Neural crest cell (in vitro differentiated cells): Measurements from ENCODE around the gene DIS3L2. TPM values are rescaled to one million over a fixed set of nuclear protein-coding genes. Genes with fewer than 3 reads are reported as not detected.

Experiments
- DNase-seq: peaks from one replicate; pipeline ENCODE4 v3.0.0; 2021; ENCODE audit warnings: low read depth, mixed read lengths, low spot score
- H3K27ac Mint-ChIP-seq: one replicate; pipeline ENCODE4 v1.8.0; 2021; ENCODE audit warnings: mild to moderate bottlenecking, mixed read lengths; ENCODE audit not compliant: unreplicated experiment
- H3K27me3 Mint-ChIP-seq: 2 replicates; pipeline ENCODE4 v1.8.0; 2021; ENCODE audit warnings: low read depth, mild to moderate bottlenecking, mixed read lengths
- H3K36me3 Mint-ChIP-seq: 2 replicates; pipeline ENCODE4 v1.8.0; 2021; ENCODE audit warnings: low read depth, mild to moderate bottlenecking, mixed read lengths
- H3K4me1 Mint-ChIP-seq: 2 replicates; pipeline ENCODE4 v1.8.0; 2021; ENCODE audit warnings: mixed read lengths
- H3K4me3 Mint-ChIP-seq: one replicate; pipeline ENCODE4 v1.8.0; 2021; ENCODE audit warnings: mild to moderate bottlenecking, mixed read lengths
- H3K9me3 Mint-ChIP-seq: 2 replicates; pipeline ENCODE4 v1.8.0; 2021; ENCODE audit warnings: mixed read lengths
- total RNA-seq: library from RNA; stranded (reverse); gene quantifications from 2 replicates; pipeline ENCODE4 v1.2.1, GENCODE V29; 2021
- TF ChIP-seq, protein P1 (sequence below): fragments of 200-600 bp; sonication (generic); conservative IDR thresholded peaks from 2 replicates; pipeline ENCODE4 v1.5.0; 2021; ENCODE audit warnings: antibody characterized with exemption, mild to moderate bottlenecking

DIS3L2 gene
- total RNA-seq, 1 donor from 2014 or later = 51.9 TPM

GRCh38 chr2:232018181-232018580, 56.7 kb downstream of the DIS3L2 start:
- DNase-seq = no peak
- no peaks in the 10 kb centered on the region for H3K27me3 Mint-ChIP-seq
- peaks cover 14% of the 10 kb centered on the region for H3K36me3 Mint-ChIP-seq
- H3K9me3 Mint-ChIP-seq = no peaks in the 10 kb centered on the region
- no peak overlapping the region for H3K27ac Mint-ChIP-seq
- TF ChIP-seq, protein P1, sequence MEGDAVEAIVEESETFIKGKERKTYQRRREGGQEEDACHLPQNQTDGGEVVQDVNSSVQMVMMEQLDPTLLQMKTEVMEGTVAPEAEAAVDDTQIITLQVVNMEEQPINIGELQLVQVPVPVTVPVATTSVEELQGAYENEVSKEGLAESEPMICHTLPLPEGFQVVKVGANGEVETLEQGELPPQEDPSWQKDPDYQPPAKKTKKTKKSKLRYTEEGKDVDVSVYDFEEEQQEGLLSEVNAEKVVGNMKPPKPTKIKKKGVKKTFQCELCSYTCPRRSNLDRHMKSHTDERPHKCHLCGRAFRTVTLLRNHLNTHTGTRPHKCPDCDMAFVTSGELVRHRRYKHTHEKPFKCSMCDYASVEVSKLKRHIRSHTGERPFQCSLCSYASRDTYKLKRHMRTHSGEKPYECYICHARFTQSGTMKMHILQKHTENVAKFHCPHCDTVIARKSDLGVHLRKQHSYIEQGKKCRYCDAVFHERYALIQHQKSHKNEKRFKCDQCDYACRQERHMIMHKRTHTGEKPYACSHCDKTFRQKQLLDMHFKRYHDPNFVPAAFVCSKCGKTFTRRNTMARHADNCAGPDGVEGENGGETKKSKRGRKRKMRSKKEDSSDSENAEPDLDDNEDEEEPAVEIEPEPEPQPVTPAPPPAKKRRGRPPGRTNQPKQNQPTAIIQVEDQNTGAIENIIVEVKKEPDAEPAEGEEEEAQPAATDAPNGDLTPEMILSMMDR = no peak
- no peaks in the 10 kb centered on the region for H3K4me1 Mint-ChIP-seq
- no peak overlapping the region for H3K4me3 Mint-ChIP-seq

GRCh38 chr2:232022718-232023117, 61.2 kb downstream of the DIS3L2 start:
- DNase-seq = no peak
- no peaks in the 10 kb centered on the region for H3K9me3 Mint-ChIP-seq
- no peak overlapping the region for H3K4me3 Mint-ChIP-seq
- no peaks in the 10 kb centered on the region for H3K4me1 Mint-ChIP-seq
- H3K27ac Mint-ChIP-seq = no peak overlapping the region
- H3K27me3 Mint-ChIP-seq = no peaks in the 10 kb centered on the region
- TF ChIP-seq, protein P1 = no peak
- H3K36me3 Mint-ChIP-seq = peaks cover 4% of the 10 kb centered on the region

DNA sequence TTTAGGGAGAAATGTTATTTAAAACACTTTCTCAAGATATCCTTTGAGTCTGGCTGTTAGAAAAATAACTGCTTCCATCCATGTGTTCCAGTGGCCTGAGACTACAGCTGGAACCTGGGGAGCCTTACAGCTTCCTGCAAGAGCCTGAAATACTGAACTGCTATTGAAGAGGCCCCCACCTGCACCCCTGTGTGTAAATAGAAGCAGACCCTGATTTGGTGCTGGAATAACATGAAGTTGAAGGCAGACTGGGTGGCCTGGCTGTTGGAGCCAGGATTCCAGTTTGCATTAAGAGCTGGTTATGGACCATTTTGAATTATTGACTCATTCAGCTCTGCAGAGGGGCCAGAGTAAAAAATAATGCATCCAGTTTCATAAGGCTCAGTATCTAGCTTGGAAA, 61.9 kb downstream of the DIS3L2 start:
- H3K4me1 Mint-ChIP-seq = no peaks in the 10 kb centered on the region
- no peak for DNase-seq
- no peaks in the 10 kb centered on the region for H3K9me3 Mint-ChIP-seq
- H3K27ac Mint-ChIP-seq = no peak overlapping the region
- TF ChIP-seq, protein P1 = no peak
- no peak overlapping the region for H3K4me3 Mint-ChIP-seq
- no peaks in the 10 kb centered on the region for H3K27me3 Mint-ChIP-seq
- H3K36me3 Mint-ChIP-seq = peaks cover 5% of the 10 kb centered on the region

GRCh38 chr2:232024457-232024856, 62.9 kb downstream of the DIS3L2 start:
- no peaks in the 10 kb centered on the region for H3K9me3 Mint-ChIP-seq
- no peak overlapping the region for H3K27ac Mint-ChIP-seq
- no peak for DNase-seq
- H3K4me3 Mint-ChIP-seq = no peak overlapping the region
- no peaks in the 10 kb centered on the region for H3K27me3 Mint-ChIP-seq
- H3K36me3 Mint-ChIP-seq = peaks cover 8% of the 10 kb centered on the region
- no peaks in the 10 kb centered on the region for H3K4me1 Mint-ChIP-seq
- TF ChIP-seq, protein P1 = no peak

- H3K9me3 Mint-ChIP-seq = peaks cover under 1% of the 10 kb centered on the region
- DNase-seq = no peak
- TF ChIP-seq, protein P1 = no peak
- no peak overlapping the region for H3K4me3 Mint-ChIP-seq
- H3K4me1 Mint-ChIP-seq = no peaks in the 10 kb centered on the region
- no peak overlapping the region for H3K27ac Mint-ChIP-seq
- H3K27me3 Mint-ChIP-seq = no peaks in the 10 kb centered on the region
- H3K36me3 Mint-ChIP-seq = peaks cover 26% of the 10 kb centered on the region
Observed at GRCh38 chr2:232026910-232027309, 65.4 kb downstream of the DIS3L2 start.

DNA sequence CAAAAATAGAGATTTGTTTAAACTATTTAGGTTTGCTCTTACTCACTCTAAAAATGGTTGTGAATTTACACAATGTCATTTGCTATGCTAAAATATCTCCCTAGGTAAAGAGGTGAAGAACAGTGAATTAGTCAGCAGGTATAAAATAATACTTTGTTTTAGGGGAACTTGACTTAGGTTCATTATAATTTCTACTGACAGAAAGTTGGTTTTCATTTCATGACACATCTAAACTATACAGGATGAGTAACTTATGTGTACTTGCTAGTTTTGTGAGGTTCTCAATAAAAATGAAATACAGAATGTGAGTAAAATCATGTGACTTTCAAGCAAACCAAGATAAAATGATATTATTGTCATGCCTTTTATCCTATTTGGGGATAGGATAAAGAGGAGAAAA, 66.0 kb downstream of the DIS3L2 start:
- Mint-ChIP-seq H3K4me1 (no peaks in the 10 kb centered on the region), H3K27me3 (no peaks in the 10 kb centered on the region), H3K4me3 (no peak overlapping the region), H3K36me3 (peaks cover 32% of the 10 kb centered on the region), H3K9me3 (peaks cover 3% of the 10 kb centered on the region), H3K27ac (no peak overlapping the region)
- DNase-seq = no peak
- TF ChIP-seq, protein P1 = no peak
